Keratinocyte (primary cell): Measurements from ENCODE around the gene RANBP3. TPM values are rescaled to one million over a fixed set of nuclear protein-coding genes. Genes with fewer than 3 reads are reported as not detected.
A peak's percentile ranks its signal among the peaks of the same experiment; 100 is the strongest.
"Not testable (repeated sequence)": the region's sequence is repeated elsewhere in the genome, so short reads cannot be mapped to it uniquely, and the experiment has no call there.

ENCODE experiments used
- DNase-seq: peaks from one replicate; pipeline ENCODE4 v3.0.0-alpha.2; 2011; ENCODE audit warnings: low read depth, missing footprints, low spot score
- FAIRE-seq: peaks from 2 replicates; lab custom pipeline; 2011; peaks lifted over from hg19 to GRCh38; lab: Jason Lieb, UNC
- H2AFZ ChIP-seq: 2 replicates; pipeline ENCODE4 v1.6.0; 2012; ENCODE audit warnings: low read length, control low read depth, inconsistent platforms; ENCODE audit not compliant: control insufficient read depth
- H3K27ac ChIP-seq: 2 replicates; pipeline ENCODE4 v1.5.1; 2011; ENCODE audit warnings: low read length; ENCODE audit not compliant: control insufficient read depth, insufficient read depth
- H3K27me3 ChIP-seq: 3 replicates; pipeline ENCODE4 v1.6.0; 2011; ENCODE audit warnings: low read length; ENCODE audit not compliant: control insufficient read depth, insufficient read depth; ENCODE audit errors: extremely low read depth
- H3K36me3 ChIP-seq, 2 experiments: 2 replicates in 1 of 2; 3 replicates in 1 of 2; pipeline ENCODE4 v1.5.1; 2011; ENCODE audit warnings: low read length in 2 of 2, mild to moderate bottlenecking in 1 of 2; ENCODE audit not compliant: control insufficient read depth in 2 of 2, insufficient read depth in 2 of 2; ENCODE audit errors: extremely low read depth in 1 of 2
- H3K4me1 ChIP-seq: 3 replicates; pipeline ENCODE4 v1.5.1; 2011; ENCODE audit warnings: low read length; ENCODE audit not compliant: control insufficient read depth, insufficient read depth; ENCODE audit errors: extremely low read depth
- H3K4me2 ChIP-seq: 3 replicates; pipeline ENCODE4 v1.6.0; 2011; ENCODE audit warnings: low read depth, low read length; ENCODE audit not compliant: control insufficient read depth, insufficient read depth; ENCODE audit errors: extremely low read depth
- H3K4me3 ChIP-seq, 3 experiments: fragments of 200-600 bp in 1 of 3; sonication (generic) in 1 of 3; 2 replicates in 2 of 3; 3 replicates in 1 of 3; pipeline ENCODE4 v1.5.1; 2011 to 2016; ENCODE audit warnings: low read length in 3 of 3, mild to moderate bottlenecking in 3 of 3, control low read depth in 2 of 3, inconsistent platforms in 1 of 3, low read depth in 1 of 3, mixed read lengths in 1 of 3, mixed run types in 1 of 3, moderate library complexity in 1 of 3; ENCODE audit not compliant: control insufficient read depth in 2 of 3, insufficient read depth in 2 of 3; ENCODE audit errors: extremely low read depth in 1 of 3
- H3K79me2 ChIP-seq: 2 replicates; pipeline ENCODE4 v1.6.0; 2012; ENCODE audit warnings: low read length; ENCODE audit not compliant: control insufficient read depth, insufficient read depth
- H3K9ac ChIP-seq: 3 replicates; pipeline ENCODE4 v1.6.0; 2011; ENCODE audit warnings: low read length; ENCODE audit not compliant: control insufficient read depth, insufficient read depth; ENCODE audit errors: extremely low read depth
- H3K9me1 ChIP-seq: 3 replicates; pipeline ENCODE4 v1.6.0; 2011; ENCODE audit warnings: low read length; ENCODE audit not compliant: control insufficient read depth, insufficient read depth; ENCODE audit errors: extremely low read depth
- H3K9me3 ChIP-seq: 2 replicates; pipeline ENCODE4 v1.5.1; 2012; ENCODE audit warnings: low read depth, low read length; ENCODE audit not compliant: control insufficient read depth
- H4K20me1 ChIP-seq: 3 replicates; pipeline ENCODE4 v1.6.0; 2011; ENCODE audit warnings: low read length; ENCODE audit not compliant: control insufficient read depth, insufficient read depth; ENCODE audit errors: extremely low read depth
- EZH2 ChIP-seq: IDR thresholded peaks from one replicate; pipeline ENCODE4 v1.6.1; 2012; ENCODE audit warnings: inconsistent platforms, mild to moderate bottlenecking, low read length, moderate library complexity
- dilution Hi-C: fragments of 300-500 bp; cut with MboI; formaldehyde crosslinking; loops from one replicate; pipeline ENCODE4 v1.7.0; 2020; ENCODE audit warnings: low sequenced_read_pairs; ENCODE audit not compliant: extremely low pct_ligation_motif_present
- polyA plus RNA-seq, 5 experiments: library from polyadenylated mRNA; depleted of rRNA in 3 of 5; stranded (reverse) in 3 of 5; stranded (forward) in 1 of 5; unstranded in 1 of 5; fragments of >200 nt; gene quantifications; 1 replicate in 1 of 5; 2 replicates in 3 of 5; 3 replicates in 1 of 5; pipeline versions ENCODE4 v1.2.1 to v1.2.3, GENCODE V29; 2011 to 2012; ENCODE audit warnings: missing spikeins in 2 of 5, low read depth in 1 of 5, low replicate concordance in 1 of 5
- TF ChIP-seq, protein P1 (sequence below), 3 experiments: IDR thresholded peaks in 1 of 3; conservative IDR thresholded peaks in 1 of 3; optimal IDR thresholded peaks in 1 of 3; 2 replicates in 2 of 3; 3 replicates in 1 of 3; pipeline versions ENCODE3 to v1.5.1; 2011; ENCODE audit warnings: low read length in 3 of 3, mild to moderate bottlenecking in 3 of 3, moderate library complexity in 2 of 3, control low read depth in 1 of 3, inconsistent platforms in 1 of 3; ENCODE audit not compliant: insufficient read depth in 2 of 3; ENCODE audit errors: extremely low read depth in 1 of 3

The RANBP3 gene
- polyA plus RNA-seq, 1 donor (not counting 4 experiments of a cell fraction or from before 2014, with no cell fraction given) = 36.4 TPM

DNA sequence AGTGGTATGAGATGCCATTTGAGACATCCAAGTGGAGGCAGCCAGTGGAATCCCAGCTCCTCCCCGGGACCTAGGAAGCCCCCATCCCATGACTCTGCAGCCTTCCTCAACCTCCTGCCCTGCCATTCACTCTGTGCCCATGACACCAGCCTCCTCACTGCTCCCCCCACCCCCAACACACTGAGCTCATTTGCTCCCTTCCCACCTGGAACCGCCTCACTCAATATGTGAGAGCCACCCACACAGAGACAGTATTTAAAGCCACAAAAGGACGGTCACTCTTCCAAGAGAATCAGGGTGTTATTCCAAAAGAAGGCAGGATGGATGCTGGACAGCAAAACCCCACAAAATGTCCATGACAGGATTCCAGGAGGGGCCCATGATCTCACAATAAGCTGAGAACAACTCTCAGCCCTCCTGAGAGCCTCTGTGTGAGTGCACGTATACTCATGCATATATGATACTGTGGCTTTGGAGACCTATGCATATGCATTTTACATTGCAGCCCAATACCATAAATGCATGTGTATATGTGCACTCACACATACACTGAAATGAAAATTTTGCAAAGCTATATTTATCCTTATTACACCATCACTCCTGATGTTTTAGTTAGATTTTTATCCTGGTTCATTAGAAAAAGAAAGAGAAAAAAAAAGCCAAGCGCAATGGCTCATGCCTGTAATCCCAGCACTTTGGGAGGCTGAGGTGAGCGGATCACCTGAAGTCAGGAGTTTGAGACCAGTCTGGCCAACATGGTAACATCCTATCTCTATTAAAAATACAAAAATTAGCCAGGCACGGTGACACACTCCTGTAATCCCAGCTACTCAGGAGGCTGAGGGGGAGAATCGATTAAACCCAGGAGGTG lies 10.8 kb upstream of the RANBP3 start:
- no peaks in the 10 kb centered on the region for H3K9me1 ChIP-seq
- dilution Hi-C loops = no loop called here
- H3K36me3 ChIP-seq = peaks cover 0 to 5% of the 10 kb centered on the region in 2 experiments
- FAIRE-seq (no peak), DNase-seq (no peak)
- no peaks in the 10 kb centered on the region for H4K20me1 ChIP-seq
- no peak overlapping the region for H3K9ac ChIP-seq
- H3K4me3 ChIP-seq = no peak overlapping the region
- TF ChIP-seq EZH2 = no peak
- TF ChIP-seq, protein P1, sequence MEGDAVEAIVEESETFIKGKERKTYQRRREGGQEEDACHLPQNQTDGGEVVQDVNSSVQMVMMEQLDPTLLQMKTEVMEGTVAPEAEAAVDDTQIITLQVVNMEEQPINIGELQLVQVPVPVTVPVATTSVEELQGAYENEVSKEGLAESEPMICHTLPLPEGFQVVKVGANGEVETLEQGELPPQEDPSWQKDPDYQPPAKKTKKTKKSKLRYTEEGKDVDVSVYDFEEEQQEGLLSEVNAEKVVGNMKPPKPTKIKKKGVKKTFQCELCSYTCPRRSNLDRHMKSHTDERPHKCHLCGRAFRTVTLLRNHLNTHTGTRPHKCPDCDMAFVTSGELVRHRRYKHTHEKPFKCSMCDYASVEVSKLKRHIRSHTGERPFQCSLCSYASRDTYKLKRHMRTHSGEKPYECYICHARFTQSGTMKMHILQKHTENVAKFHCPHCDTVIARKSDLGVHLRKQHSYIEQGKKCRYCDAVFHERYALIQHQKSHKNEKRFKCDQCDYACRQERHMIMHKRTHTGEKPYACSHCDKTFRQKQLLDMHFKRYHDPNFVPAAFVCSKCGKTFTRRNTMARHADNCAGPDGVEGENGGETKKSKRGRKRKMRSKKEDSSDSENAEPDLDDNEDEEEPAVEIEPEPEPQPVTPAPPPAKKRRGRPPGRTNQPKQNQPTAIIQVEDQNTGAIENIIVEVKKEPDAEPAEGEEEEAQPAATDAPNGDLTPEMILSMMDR (optimal IDR thresholded peaks at IDR 0.05 in 1 of 3, IDR thresholded peaks at IDR 0.05 in 1 of 3, conservative IDR thresholded peaks at IDR 0.05 in 1 of 3; ENCODE audit: extremely low read depth in 1 of 3, insufficient read depth in 2 of 3, low read length in 3 of 3) = no peak
- no peaks in the 10 kb centered on the region for H3K9me3 ChIP-seq
- H3K79me2 ChIP-seq = no peaks in the 10 kb centered on the region
- no peaks in the 10 kb centered on the region for H3K27me3 ChIP-seq
- H2AFZ ChIP-seq = no peak overlapping the region
- no peak overlapping the region for H3K4me2 ChIP-seq
- no peak overlapping the region for H3K27ac ChIP-seq
- H3K4me1 ChIP-seq = peaks cover 17% of the 10 kb centered on the region

DNA sequence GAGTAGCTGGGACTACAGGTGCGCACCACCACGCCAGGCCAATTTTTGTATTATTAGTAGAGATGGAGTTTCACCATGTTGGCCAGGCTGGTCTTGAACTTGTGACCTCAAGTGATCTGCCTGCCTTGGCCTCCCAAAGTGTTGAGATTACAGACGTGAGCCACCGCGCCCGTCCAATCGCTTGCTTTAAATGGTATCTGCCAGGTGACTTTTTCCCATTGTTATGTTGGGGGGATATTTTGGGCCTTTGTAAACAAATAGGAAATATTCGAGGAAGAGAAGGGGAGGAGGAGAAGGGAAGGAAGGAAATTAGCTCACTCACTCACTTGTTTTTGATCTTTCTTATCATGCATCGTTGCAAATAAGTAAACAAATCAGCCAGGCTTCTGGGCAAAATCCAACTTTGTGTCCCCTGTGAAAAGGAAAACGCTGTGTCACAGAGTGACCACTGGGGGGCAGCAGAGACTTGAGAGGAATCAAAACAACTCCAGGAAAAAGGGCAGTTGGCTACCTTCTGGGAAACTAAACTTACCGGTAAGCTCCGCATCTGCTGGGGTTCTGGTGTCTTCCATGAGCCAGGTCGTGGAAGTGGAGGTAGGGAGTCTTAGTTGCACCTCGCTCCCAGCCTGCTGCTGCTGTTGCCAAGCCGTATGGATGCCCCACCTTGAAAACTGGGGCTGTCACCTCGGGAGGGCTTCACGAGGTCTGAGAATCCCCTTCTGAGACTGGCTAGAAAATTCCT lies 9.3 kb upstream of the RANBP3 start:
- Histone ChIP-seq H3K9ac (peak overlapping the region; percentile 45), H3K27me3 (no peaks in the 10 kb centered on the region), H3K4me3 (peak overlapping the region in 1 of 3 experiments; percentile 52), H3K36me3 (peaks cover 0 to 5% of the 10 kb centered on the region in 2 experiments), H3K4me1 (peaks cover 17% of the 10 kb centered on the region), H3K9me1 (no peaks in the 10 kb centered on the region), H3K27ac (no peak overlapping the region), H3K79me2 (no peaks in the 10 kb centered on the region), H3K4me2 (peak overlapping the region; percentile 78), H2AFZ (peak overlapping the region; percentile 86), H4K20me1 (no peaks in the 10 kb centered on the region), H3K9me3 (no peaks in the 10 kb centered on the region)
- DNase-seq (no peak), FAIRE-seq (peak; percentile 71)
- TF ChIP-seq EZH2 = no peak
- TF ChIP-seq, protein P1 (optimal IDR thresholded peaks at IDR 0.05 in 1 of 3, IDR thresholded peaks at IDR 0.05 in 1 of 3, conservative IDR thresholded peaks at IDR 0.05 in 1 of 3; ENCODE audit: extremely low read depth in 1 of 3, insufficient read depth in 2 of 3, low read length in 3 of 3) = peak; percentile 81 to 94 (median 85)
- dilution Hi-C loops = no loop called here

DNA sequence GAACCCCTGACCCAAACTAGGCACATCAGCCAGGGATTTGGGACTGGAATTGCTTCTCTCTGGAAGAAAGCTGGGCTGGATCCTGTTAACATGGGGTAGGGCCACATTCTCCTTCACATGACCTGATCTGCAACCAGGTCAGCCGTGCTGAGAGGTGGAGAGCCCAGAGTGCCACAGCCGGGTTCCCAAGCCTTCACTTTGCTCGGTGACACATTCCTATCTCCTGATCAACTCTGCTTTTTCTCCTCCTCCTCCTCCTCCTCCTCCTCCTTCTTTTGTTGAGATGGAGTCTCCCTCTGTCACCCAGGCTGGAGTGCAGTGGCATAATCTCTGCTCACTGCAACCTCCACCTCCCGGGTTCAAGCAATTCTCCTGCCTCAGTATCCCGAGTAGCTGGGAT lies 7.9 kb upstream of the RANBP3 start:
- DNase-seq, H3K79me2 ChIP-seq, H3K27ac ChIP-seq, H3K36me3 ChIP-seq, FAIRE-seq, H3K9me3 ChIP-seq, H3K9me1 ChIP-seq, H3K9ac ChIP-seq, H2AFZ ChIP-seq, H4K20me1 ChIP-seq, H3K4me3 ChIP-seq, H3K27me3 ChIP-seq, dilution Hi-C loops: not testable (repeated sequence)
- H3K4me2 ChIP-seq = peak overlapping the region; percentile 31
- H3K4me1 ChIP-seq = peaks cover 17% of the 10 kb centered on the region
